Measurements from ENCODE around the gene PTPN14.

PTPN14 gene

GRCh38 chr1:214472364-214472763 is 79.0 kb downstream of the PTPN14 start:
- H3K4me1 ChIP-seq (ENCODE audit: control insufficient read depth, insufficient read depth, low read length) = peaks cover 16% of the 10 kb centered on the region
- no peaks in the 10 kb centered on the region for H3K36me3 ChIP-seq (ENCODE audit: control insufficient read depth in 2 of 2, insufficient read depth in 1 of 2, low read length in 2 of 2)
- TF ChIP-seq ZBTB48 (tag by site-specific recombination; IDR thresholded peaks at IDR 0.05) (no peak), ZNF670 (tag by site-specific recombination; IDR thresholded peaks at IDR 0.05; ENCODE audit: low read depth) (no peak)
- no peaks in the 10 kb centered on the region for H3K9me3 ChIP-seq (ENCODE audit: control insufficient read depth, insufficient read depth, low read depth, low read length)
- CTCF ChIA-PET = interaction anchor here (0.7 to 1.8 kb wide), 2 partner anchors 56 to 140 kb away, joined by 3 to 5 read pairs; no protein-coding TSS in a partner anchor
- POLR2A ChIA-PET = no interaction called here
- no peak overlapping the region for H3K4me3 ChIP-seq (ENCODE audit: low read depth, low read length)
- no peak overlapping the region for H3K27ac ChIP-seq (ENCODE audit: extremely low read depth, low read depth, low read length)

- ChIA-PET CTCF (interaction anchor here (0.6 to 1.8 kb wide), 2 partner anchors 139 to 151 kb away, joined by 3 to 5 read pairs; no protein-coding TSS in a partner anchor), POLR2A (no interaction called here)
- Histone ChIP-seq H3K9me3 (ENCODE audit: control insufficient read depth, insufficient read depth, low read depth, low read length) (no peaks in the 10 kb centered on the region), H3K36me3 (ENCODE audit: control insufficient read depth in 2 of 2, insufficient read depth in 1 of 2, low read length in 2 of 2) (no peaks in the 10 kb centered on the region), H3K27ac (ENCODE audit: extremely low read depth, low read depth, low read length) (no peak overlapping the region), H3K4me1 (ENCODE audit: control insufficient read depth, insufficient read depth, low read length) (peaks cover 22% of the 10 kb centered on the region), H3K4me3 (ENCODE audit: low read depth, low read length) (no peak overlapping the region)
- TF ChIP-seq MYNN (tag by site-specific recombination; IDR thresholded peaks at IDR 0.05; ENCODE audit: borderline replicate concordance) = no peak
- no peak for TF ChIP-seq SETDB1 (IDR thresholded peaks at IDR 0.05; ENCODE audit: insufficient read length, low read length)
- TF ChIP-seq, protein P1, sequence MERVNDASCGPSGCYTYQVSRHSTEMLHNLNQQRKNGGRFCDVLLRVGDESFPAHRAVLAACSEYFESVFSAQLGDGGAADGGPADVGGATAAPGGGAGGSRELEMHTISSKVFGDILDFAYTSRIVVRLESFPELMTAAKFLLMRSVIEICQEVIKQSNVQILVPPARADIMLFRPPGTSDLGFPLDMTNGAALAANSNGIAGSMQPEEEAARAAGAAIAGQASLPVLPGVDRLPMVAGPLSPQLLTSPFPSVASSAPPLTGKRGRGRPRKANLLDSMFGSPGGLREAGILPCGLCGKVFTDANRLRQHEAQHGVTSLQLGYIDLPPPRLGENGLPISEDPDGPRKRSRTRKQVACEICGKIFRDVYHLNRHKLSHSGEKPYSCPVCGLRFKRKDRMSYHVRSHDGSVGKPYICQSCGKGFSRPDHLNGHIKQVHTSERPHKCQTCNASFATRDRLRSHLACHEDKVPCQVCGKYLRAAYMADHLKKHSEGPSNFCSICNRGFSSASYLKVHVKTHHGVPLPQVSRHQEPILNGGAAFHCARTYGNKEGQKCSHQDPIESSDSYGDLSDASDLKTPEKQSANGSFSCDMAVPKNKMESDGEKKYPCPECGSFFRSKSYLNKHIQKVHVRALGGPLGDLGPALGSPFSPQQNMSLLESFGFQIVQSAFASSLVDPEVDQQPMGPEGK (tag by site-specific recombination; IDR thresholded peaks at IDR 0.05) = no peak
- TF ChIP-seq ZNF223 (tag by site-specific recombination; IDR thresholded peaks at IDR 0.05) = no peak
- no peak for TF ChIP-seq ZNF248 (tag by site-specific recombination; IDR thresholded peaks at IDR 0.05)
- TF ChIP-seq, protein P2, sequence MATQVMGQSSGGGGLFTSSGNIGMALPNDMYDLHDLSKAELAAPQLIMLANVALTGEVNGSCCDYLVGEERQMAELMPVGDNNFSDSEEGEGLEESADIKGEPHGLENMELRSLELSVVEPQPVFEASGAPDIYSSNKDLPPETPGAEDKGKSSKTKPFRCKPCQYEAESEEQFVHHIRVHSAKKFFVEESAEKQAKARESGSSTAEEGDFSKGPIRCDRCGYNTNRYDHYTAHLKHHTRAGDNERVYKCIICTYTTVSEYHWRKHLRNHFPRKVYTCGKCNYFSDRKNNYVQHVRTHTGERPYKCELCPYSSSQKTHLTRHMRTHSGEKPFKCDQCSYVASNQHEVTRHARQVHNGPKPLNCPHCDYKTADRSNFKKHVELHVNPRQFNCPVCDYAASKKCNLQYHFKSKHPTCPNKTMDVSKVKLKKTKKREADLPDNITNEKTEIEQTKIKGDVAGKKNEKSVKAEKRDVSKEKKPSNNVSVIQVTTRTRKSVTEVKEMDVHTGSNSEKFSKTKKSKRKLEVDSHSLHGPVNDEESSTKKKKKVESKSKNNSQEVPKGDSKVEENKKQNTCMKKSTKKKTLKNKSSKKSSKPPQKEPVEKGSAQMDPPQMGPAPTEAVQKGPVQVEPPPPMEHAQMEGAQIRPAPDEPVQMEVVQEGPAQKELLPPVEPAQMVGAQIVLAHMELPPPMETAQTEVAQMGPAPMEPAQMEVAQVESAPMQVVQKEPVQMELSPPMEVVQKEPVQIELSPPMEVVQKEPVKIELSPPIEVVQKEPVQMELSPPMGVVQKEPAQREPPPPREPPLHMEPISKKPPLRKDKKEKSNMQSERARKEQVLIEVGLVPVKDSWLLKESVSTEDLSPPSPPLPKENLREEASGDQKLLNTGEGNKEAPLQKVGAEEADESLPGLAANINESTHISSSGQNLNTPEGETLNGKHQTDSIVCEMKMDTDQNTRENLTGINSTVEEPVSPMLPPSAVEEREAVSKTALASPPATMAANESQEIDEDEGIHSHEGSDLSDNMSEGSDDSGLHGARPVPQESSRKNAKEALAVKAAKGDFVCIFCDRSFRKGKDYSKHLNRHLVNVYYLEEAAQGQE (tag by site-specific recombination; IDR thresholded peaks at IDR 0.05) = no peak
- TF ChIP-seq ZNF121 (tag by site-specific recombination; IDR thresholded peaks at IDR 0.05) = no peak
- no peak for TF ChIP-seq ZNF221 (tag by site-specific recombination; IDR thresholded peaks at IDR 0.05; ENCODE audit: borderline replicate concordance)
- TF ChIP-seq ZNF561 (tag by site-specific recombination; IDR thresholded peaks at IDR 0.05; ENCODE audit: borderline replicate concordance) = no peak
- no peak for TF ChIP-seq ZNF747 (tag by site-specific recombination; IDR thresholded peaks at IDR 0.05)
These were observed 79.9 kb downstream of the PTPN14 start for GRCh38 chr1:214471458-214471857.

DNA sequence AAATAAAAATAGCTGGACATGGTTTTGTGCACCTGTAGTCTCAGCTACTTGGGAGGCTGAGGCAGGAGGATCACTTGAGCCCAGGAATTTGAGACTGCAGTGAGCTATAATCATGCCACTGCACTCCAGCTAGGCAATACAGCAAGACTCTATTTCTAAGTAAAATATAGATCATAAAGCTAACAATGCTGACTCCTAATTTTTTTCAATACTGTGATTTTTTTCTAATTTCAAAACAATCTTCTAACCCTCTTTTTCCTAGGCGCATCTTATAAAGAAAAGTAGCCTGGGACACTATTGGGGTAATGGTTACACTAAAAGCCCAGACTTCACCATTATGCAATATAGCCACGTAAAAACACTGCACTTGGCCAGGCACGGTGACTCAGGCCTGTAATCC is 81.3 kb downstream of the PTPN14 start:
- Histone ChIP-seq H3K4me1 (ENCODE audit: control insufficient read depth, insufficient read depth, low read length) (peaks cover 23% of the 10 kb centered on the region), H3K4me3 (ENCODE audit: low read depth, low read length) (no peak overlapping the region), H3K9me3 (ENCODE audit: control insufficient read depth, insufficient read depth, low read depth, low read length) (no peaks in the 10 kb centered on the region), H3K36me3 (ENCODE audit: control insufficient read depth in 2 of 2, insufficient read depth in 1 of 2, low read length in 2 of 2) (no peaks in the 10 kb centered on the region), H3K27ac (ENCODE audit: extremely low read depth, low read depth, low read length) (no peak overlapping the region)
- TF ChIP-seq, protein P3, sequence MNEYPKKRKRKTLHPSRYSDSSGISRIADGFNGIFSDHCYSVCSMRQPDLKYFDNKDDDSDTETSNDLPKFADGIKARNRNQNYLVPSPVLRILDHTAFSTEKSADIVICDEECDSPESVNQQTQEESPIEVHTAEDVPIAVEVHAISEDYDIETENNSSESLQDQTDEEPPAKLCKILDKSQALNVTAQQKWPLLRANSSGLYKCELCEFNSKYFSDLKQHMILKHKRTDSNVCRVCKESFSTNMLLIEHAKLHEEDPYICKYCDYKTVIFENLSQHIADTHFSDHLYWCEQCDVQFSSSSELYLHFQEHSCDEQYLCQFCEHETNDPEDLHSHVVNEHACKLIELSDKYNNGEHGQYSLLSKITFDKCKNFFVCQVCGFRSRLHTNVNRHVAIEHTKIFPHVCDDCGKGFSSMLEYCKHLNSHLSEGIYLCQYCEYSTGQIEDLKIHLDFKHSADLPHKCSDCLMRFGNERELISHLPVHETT (tag by site-specific recombination; IDR thresholded peaks at IDR 0.05) = no peak
- no peak for TF ChIP-seq ZBTB44 (tag by site-specific recombination; IDR thresholded peaks at IDR 0.05)
- no peak for TF ChIP-seq OSR2 (tag by site-specific recombination; IDR thresholded peaks at IDR 0.05)
- TF ChIP-seq ZNF426 (tag by site-specific recombination; IDR thresholded peaks at IDR 0.05) = no peak
- TF ChIP-seq YY2 (tag by site-specific recombination; IDR thresholded peaks at IDR 0.05) = no peak
- TF ChIP-seq ZNF174 (tag by site-specific recombination; IDR thresholded peaks at IDR 0.05) = no peak
- no peak for TF ChIP-seq ZNF311 (tag by site-specific recombination; IDR thresholded peaks at IDR 0.05; ENCODE audit: borderline replicate concordance)
- POLR2A ChIA-PET = no interaction called here
- CTCF ChIA-PET = interaction anchor here (0.6 to 1.8 kb wide), 3 partner anchors 56 to 139 kb away, joined by 3 to 5 read pairs (median 3); no protein-coding TSS in a partner anchor

All from HEK293 (cell line).